ENCODE results near the gene WNT3.

DNA sequence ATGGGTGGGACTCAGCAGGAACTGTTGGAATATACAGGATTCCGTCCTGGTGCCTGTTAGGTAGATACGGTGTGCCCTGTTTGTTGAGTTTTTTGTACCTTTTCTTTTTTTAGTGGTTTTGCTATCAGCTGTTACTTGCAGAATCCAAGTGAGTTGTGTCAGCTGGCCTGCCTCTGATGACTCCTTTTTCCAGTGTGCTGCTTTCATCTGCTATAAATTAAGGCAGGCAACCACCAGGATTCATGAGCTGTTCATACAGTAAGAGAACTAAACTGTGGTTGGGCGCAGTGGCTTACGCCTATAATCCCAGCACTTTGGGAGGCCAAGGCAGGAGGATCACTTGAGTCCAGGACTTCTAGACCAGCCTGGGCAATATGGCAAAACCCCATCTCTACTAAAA is 79.9 kb downstream of the WNT3 start:
- TF ChIP-seq POLR2A (IDR thresholded peaks at IDR 0.05) = no peak
- TF ChIP-seq, protein P1, sequence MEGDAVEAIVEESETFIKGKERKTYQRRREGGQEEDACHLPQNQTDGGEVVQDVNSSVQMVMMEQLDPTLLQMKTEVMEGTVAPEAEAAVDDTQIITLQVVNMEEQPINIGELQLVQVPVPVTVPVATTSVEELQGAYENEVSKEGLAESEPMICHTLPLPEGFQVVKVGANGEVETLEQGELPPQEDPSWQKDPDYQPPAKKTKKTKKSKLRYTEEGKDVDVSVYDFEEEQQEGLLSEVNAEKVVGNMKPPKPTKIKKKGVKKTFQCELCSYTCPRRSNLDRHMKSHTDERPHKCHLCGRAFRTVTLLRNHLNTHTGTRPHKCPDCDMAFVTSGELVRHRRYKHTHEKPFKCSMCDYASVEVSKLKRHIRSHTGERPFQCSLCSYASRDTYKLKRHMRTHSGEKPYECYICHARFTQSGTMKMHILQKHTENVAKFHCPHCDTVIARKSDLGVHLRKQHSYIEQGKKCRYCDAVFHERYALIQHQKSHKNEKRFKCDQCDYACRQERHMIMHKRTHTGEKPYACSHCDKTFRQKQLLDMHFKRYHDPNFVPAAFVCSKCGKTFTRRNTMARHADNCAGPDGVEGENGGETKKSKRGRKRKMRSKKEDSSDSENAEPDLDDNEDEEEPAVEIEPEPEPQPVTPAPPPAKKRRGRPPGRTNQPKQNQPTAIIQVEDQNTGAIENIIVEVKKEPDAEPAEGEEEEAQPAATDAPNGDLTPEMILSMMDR (IDR thresholded peaks at IDR 0.05) = no peak

All from esophagus squamous epithelium (tissue), 4 donors.